DMS53 treated with DMSO at 0.1 percent for 48 hours (cell line): ENCODE data around the gene PANX2.
"Not testable (repeated sequence)": the region's sequence is repeated elsewhere in the genome, so short reads cannot be mapped to it uniquely, and the experiment has no call there.

Experiments used
- DNase-seq: peaks from one replicate; lab custom pipeline; 2025; ENCODE audit not compliant: unreplicated experiment; lab: John Stamatoyannopoulos, UW

PANX2 gene

DNA sequence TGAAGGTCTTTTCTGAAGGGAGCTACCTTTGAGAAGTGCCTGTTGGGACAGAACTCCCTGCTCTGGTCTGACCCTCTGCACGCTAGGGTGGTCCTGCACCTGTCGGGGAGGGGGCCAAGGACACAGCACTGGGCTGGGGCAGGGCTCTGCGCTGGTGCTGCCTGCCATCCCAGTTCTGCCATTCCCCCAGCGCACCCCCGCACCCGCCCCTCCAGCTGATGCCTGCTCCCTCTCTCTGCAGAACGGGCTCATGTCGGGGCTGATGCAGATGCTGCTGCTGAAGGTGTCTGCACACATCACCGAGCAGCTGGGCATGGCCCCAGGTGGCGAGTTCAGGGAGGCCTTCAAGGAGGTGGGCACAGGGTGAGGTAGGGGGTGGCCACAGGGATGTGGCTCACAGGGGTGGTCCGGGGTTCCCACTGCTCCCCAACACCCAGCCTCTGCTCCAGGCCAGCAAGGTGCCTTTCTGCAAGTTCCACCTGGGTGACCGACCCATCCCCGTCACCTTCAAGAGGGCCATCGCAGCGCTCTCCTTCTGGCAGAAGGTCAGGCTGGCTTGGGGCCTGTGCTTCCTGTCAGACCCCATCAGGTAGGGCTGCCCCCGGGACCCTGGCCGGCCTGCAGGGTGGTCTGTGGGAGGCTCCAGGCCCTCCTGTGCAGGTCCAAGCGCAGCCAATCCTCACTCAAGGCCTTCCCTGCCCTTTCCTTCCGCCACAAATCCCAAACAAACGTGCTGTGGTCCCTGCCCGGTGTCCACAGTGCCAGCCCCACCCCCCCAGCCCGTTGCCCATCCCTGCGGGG, 26.7 kb downstream of the PANX2 start:
- DNase-seq = no peak

GRCh38 chr22:50197856-50198623, 27.5 kb downstream of the PANX2 start:
- DNase-seq = no peak

GRCh38 chr22:50198624-50199017, 28.1 kb downstream of the PANX2 start:
- DNase-seq = no peak

DNA sequence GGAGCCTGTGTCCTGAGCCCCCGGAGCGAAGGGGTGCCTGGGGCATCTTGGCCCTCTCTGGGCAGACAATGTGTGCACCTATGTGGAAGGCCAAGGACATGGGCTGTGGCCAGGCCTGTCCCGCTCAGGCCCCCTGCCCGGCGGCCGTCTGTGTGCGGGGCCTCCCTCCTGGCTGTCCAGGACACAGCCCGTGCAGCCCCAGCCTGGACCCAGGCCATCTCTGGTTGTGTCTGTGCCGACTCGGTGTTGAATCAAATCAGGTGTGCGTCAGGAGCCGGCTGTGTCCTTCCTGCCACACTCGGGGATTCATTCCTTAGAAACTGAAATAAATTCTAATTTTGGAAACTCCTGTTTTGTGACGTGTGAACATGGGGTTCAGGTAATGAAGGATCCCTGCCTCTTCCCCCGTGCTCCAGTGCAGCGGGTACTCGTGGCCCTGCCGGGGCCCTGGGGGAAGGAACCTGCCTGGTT, 28.8 kb downstream of the PANX2 start:
- no peak for DNase-seq

- DNase-seq = no peak
These were observed 29.4 kb downstream of the PANX2 start for GRCh38 chr22:50199829-50200460.

DNA sequence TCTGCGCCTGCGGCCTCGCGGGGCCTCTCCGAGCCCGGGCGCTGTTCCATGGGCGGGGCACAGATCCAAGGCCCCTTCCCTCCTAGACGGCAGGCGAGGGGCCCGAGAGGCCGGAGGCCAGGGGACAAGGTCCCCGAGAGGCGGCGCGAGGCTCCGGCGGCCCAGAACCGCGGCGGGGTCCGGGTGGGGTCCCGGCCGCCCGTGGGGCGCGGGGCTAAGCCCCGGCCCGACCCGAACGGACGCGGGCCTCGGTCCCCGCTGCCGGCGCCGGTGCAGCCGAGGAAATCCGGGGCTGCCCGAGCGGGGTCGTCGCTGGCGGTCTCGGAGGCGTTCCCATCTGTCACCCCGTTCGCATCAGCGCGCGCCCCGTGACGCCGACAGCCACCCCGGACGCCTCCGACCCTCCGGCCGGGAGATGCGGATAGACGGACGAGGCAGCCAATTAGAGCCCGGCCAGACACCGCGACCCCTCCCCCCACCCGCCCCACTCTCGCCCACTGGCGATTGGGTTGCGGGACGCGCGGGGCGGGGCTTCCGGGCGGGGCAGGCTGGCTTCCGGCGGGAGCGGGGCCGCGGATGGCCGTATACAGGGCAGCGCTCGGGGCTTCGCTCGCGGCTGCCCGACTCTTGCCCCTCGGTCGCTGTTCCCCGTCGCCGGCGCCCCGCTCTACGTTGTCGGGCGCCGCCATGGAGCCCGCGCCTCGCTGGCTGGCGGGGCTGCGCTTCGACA, 30.1 kb downstream of the PANX2 start, which contains the start of gene SELENOO:
Gene SELENOO, plus strand, starts transcription at position 551 of the 730 bp plus-strand sequence. Its CDS starts 26 bp downstream, at position 577.
- DNase-seq = peak; percentile 41

DNA sequence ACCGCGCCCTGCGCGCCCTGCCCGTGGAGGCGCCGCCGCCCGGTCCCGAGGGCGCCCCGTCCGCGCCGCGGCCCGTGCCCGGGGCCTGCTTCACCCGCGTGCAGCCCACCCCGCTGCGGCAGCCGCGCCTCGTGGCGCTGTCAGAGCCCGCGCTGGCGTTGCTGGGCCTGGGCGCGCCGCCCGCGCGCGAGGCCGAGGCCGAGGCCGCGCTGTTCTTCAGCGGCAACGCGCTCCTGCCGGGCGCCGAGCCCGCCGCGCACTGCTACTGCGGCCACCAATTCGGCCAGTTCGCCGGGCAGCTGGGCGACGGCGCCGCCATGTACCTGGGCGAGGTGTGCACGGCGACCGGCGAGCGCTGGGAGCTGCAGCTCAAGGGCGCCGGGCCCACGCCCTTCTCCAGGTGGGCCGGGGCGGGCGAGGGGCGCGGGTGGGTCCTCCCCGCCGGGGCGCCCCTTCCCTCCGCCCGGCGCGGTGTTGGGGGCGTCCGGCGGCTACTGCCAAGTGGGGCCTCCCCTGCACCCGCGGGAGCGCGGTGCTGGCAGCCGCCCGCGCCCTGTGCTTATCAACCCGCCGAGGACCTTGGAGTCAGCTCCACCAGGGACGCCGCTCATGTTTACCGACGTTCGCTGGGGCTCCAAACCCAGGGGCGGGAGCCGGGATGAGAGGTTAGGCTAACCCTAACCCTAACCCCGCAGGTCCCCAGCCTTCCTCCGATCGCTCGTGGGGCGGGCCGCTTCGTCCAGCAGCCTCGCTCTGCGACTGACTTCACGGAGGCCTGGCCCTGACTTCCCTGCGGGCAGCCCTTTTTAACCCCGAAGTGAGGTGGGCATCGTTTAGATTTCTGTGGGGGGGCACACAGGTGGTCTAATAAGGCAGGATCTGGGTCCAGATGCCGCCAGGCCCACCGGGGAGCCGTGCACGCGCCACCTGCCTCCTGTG, 30.9 kb downstream of the PANX2 start:
- no peak for DNase-seq

DNA sequence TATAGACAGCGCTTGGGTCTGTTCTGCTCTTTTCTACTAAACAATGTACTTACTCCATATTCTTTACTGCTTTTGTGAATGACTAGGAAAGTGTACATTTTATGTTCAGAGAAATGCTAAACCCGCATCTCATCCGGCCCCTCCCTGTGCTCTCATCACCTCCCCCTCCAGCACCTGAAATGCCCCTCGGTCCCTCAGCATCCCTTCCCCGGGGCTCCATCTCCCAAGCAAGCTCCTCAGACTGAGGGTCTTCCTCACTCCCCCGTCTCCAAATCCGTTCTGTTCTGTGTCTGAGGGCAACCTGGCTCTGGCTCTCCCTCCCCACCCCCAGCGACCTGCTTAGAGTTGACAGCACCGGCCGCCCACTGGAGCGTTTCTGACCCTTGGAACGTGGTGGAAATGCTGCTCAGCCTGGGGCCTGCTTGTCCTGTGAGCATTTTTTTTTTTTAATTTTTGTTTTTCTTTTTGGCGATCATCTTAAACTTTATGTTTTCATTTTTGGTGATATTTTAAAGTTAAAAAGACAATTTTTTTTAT, 31.7 kb downstream of the PANX2 start:
- DNase-seq = no peak

DNA sequence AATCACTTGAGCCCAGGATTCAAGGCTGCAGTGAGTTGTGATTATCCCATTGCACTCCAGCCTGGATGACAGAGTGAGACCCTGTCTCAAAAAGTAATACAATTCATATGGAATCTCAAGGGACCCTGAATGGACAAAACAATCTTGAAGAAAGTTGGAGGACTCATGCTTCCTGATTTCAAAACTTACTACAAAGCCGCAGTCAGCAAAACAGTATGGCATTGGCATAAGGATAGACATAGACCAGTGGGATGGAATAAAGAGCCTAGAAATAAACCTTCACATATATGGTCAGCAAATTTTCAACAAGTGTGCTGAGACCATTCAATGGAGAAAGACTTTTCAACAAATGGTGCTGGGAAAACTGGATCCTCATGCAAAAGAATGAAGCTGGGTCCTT, 32.8 kb downstream of the PANX2 start:
- no peak for DNase-seq

- DNase-seq = no peak
These were observed 34.0 kb downstream of the PANX2 start for GRCh38 chr22:50204571-50204970.

- not testable (repeated sequence) for DNase-seq
These were observed 34.5 kb downstream of the PANX2 start for GRCh38 chr22:50204998-50205397.

GRCh38 chr22:50205781-50206569, 35.4 kb downstream of the PANX2 start:
- no peak for DNase-seq

GRCh38 chr22:50206599-50206998, 36.1 kb downstream of the PANX2 start:
- DNase-seq = no peak

DNA sequence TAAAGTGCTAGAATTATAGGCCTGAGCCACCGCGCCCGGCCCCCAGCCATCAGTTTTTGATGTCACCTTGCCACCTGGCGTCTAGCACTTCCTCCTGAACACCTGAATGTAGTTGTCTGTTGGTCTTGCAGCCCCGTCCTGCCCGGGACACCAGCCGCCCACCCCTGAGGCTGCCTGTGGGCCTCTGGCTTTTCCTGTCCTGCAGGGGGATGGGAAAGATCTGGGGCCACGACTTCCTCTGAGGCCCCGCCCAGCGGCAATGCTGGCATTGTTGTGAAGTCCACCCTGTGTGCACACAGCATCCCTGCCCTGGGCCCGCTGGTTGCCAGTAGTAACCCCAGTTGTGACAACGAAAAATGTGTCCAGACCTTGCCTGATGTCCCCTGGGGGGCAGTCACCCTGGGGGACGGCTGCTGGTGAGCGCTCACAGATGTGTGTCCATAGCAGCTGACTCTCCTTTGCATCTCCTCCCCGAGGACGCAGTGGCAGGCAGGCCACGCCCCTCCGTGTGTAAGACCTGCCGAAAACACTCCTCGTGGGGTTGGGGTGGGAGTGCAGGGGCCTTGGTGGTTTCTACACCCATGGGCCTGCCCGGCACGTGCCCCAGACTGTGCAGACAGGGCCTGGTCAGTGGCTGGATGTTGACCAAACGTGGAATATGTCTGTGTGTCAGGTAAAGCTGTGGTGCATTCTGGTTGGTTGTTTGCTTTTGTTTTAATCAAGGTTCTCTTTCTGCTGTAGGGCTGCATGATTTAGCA, 37.0 kb downstream of the PANX2 start:
- no peak for DNase-seq

DNA sequence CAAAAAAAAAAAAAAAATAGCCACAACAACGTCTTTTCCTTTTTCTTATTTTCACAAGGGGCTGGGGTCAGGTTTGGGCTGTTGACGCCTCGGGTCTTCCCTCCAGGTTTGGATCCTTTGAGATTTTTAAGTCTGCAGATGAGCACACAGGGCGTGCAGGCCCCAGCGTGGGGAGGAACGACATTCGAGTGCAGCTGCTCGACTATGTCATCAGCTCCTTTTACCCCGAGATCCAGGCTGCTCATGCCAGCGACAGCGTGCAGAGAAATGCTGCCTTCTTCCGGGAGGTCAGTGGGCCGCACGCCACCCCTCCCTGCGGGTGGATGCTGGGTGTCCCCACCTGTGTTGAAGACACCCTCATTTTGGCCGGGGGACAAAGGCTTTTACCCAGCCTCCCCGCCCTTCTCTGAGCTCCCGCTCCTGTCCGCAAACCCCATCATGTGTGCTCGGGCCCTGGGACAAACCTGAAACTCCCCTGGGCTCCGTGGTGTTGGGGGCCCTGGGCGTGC, 38.0 kb downstream of the PANX2 start:
- DNase-seq = no peak

DNA sequence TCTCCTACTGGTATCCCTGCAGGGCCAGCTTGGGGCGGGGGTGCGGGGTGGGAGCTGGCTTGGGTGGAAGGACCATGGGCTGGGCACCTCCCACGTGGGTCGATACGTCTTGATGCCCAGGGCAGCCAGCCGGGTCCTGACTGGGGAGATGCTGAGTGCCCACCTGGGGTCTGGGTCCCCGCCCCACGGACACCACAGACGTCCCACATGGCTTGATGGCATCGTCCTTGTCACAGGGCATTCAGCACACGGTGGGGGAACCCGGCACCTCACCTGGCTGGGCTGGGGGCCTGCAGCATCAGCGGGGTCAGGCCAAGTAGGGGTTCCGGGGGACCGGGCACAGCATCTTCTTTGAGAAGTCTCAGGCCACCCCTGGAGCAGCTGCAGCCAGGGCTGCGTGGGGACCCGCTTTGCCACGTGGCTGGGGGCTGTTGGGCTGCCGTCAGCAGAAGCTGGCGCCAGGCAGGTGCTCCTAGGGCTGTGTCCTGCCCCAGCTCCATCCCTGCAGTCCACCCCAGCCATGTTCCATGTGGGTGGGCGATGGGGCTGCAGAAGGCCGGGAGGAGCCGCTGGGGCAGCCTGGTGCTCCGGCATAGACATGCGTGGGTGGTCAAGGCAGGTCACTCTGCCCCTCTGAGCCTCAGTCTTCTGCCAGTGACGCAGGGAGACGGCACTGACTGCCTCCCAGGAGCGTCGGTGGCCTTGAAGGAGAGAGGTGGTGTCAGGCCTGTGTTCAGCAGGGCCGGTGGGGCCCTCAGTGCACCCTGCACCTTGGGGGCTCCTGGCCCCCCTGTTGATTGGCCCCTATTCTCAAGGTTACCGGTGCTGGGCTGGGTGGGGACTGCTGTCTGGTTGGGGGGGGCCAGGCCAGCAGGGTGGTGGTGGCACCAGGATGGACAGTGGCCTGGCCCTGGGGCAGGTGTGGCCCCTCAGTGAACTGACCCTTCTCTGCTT, 38.7 kb downstream of the PANX2 start:
- DNase-seq = no peak

DNA sequence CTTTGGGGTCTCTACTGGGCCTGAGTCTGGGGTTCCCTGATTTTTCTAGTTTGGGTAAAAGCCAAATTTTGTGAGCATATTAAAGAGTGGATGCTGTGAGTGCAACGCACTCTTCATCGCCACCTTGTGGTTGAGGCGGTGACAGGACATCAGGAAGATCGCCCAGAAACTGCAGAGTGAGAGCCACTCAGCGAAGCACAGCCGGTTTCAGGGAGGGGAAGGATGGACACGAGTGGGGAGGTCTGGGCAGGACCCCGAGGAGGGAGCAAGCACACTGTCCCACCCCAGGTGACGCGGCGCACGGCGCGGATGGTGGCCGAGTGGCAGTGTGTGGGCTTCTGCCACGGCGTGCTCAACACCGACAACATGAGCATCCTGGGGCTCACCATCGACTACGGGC, 39.4 kb downstream of the PANX2 start:
- peak; percentile 25 for DNase-seq
